DND-41 (cell line): Measurements from ENCODE around the gene SLC23A2.
"Not testable (repeated sequence)": the region's sequence is repeated elsewhere in the genome, so short reads cannot be mapped to it uniquely, and the experiment has no call there.

ENCODE experiments used
- ATAC-seq: fragments of 200-7000 bp; cut with Tn5 transposase; 3 replicates; pipeline ENCODE4 v1.9.1; 2021; ENCODE audit warnings: low read depth; ENCODE audit not compliant: insufficient read depth
- DNase-seq: peaks from one replicate; pipeline ENCODE4 v3.0.0-alpha.2; 2020
- H2AFZ ChIP-seq: 2 replicates; pipeline ENCODE4 v1.6.0; 2012; ENCODE audit warnings: low read depth, low read length
- H3K27ac ChIP-seq: 2 replicates; pipeline ENCODE4 v1.5.1; 2012; ENCODE audit warnings: low read length, inconsistent platforms
- H3K27me3 ChIP-seq: fragments of 200-600 bp; sonication (generic); 2 replicates; pipeline ENCODE4 v1.6.0; 2012; ENCODE audit warnings: low read length, mild to moderate bottlenecking, inconsistent platforms; ENCODE audit not compliant: insufficient read depth, poor library complexity
- H3K36me3 ChIP-seq: 2 replicates; pipeline ENCODE4 v1.5.1; 2012; ENCODE audit warnings: low read length, inconsistent platforms; ENCODE audit not compliant: insufficient read depth
- H3K4me1 ChIP-seq: 2 replicates; pipeline ENCODE4 v1.5.1; 2012; ENCODE audit warnings: mild to moderate bottlenecking, low read length; ENCODE audit not compliant: insufficient read depth
- H3K4me2 ChIP-seq: 2 replicates; pipeline ENCODE4 v1.6.0; 2012; ENCODE audit warnings: mild to moderate bottlenecking, moderate library complexity, low read length, inconsistent platforms; ENCODE audit not compliant: insufficient read depth
- H3K4me3 ChIP-seq, 2 experiments: fragments of 200-600 bp in 1 of 2; shearing (Covaris generic) in 1 of 2; 2 replicates each; pipeline ENCODE4 v1.5.1; 2012 to 2016; ENCODE audit warnings: inconsistent platforms in 2 of 2, low read length in 2 of 2, mild to moderate bottlenecking in 2 of 2, low read depth in 1 of 2, moderate library complexity in 1 of 2
- H3K79me2 ChIP-seq: 2 replicates; pipeline ENCODE4 v1.6.0; 2012; ENCODE audit warnings: low read length, inconsistent platforms; ENCODE audit not compliant: insufficient read depth
- H3K9ac ChIP-seq: 2 replicates; pipeline ENCODE4 v1.6.0; 2012; ENCODE audit warnings: low read depth, mild to moderate bottlenecking, inconsistent platforms, low read length, moderate library complexity
- H3K9me3 ChIP-seq: 2 replicates; pipeline ENCODE4 v1.5.1; 2012; ENCODE audit warnings: low read length, moderate library complexity, mild to moderate bottlenecking, inconsistent platforms; ENCODE audit not compliant: insufficient read depth, severe bottlenecking
- H4K20me1 ChIP-seq: 2 replicates; pipeline ENCODE4 v1.6.0; 2012; ENCODE audit warnings: low read length; ENCODE audit not compliant: insufficient read depth
- CTCF ChIP-seq: IDR thresholded peaks from 2 replicates; pipeline ENCODE4 v1.5.1; 2012; ENCODE audit warnings: borderline replicate concordance, low read length, moderate library complexity, mild to moderate bottlenecking; ENCODE audit not compliant: poor library complexity, severe bottlenecking; ENCODE audit errors: extremely low read depth
- EZH2 ChIP-seq: IDR thresholded peaks from 3 replicates; pipeline ENCODE4 v1.6.1; 2012; ENCODE audit warnings: borderline replicate concordance, low read depth, mild to moderate bottlenecking, moderate library complexity, low read length, inconsistent platforms; ENCODE audit not compliant: severe bottlenecking

SLC23A2 gene

GRCh38 chr20:5031206-5031557, 29.9 kb upstream of the SLC23A2 start:
- Histone ChIP-seq H3K9ac (no peak overlapping the region), H3K79me2 (no peaks in the 10 kb centered on the region), H2AFZ (no peak overlapping the region), H3K4me1 (no peaks in the 10 kb centered on the region), H3K36me3 (no peaks in the 10 kb centered on the region), H3K4me3 (no peak overlapping the region), H3K27ac (no peak overlapping the region), H3K9me3 (no peaks in the 10 kb centered on the region), H3K27me3 (no peaks in the 10 kb centered on the region), H4K20me1 (no peaks in the 10 kb centered on the region), H3K4me2 (no peak overlapping the region)
- ATAC-seq (no peak), DNase-seq (no peak)
- TF ChIP-seq EZH2 (no peak), CTCF (no peak)

- no peaks in the 10 kb centered on the region for H4K20me1 ChIP-seq
- TF ChIP-seq CTCF (no peak), EZH2 (no peak)
- H3K27ac ChIP-seq = no peak overlapping the region
- H3K4me3 ChIP-seq = no peak overlapping the region
- no peak overlapping the region for H2AFZ ChIP-seq
- no peaks in the 10 kb centered on the region for H3K27me3 ChIP-seq
- no peak overlapping the region for H3K4me2 ChIP-seq
- H3K4me1 ChIP-seq = no peaks in the 10 kb centered on the region
- no peaks in the 10 kb centered on the region for H3K9me3 ChIP-seq
- no peaks in the 10 kb centered on the region for H3K79me2 ChIP-seq
- no peak overlapping the region for H3K9ac ChIP-seq
- ATAC-seq = no peak
- DNase-seq = no peak
- H3K36me3 ChIP-seq = no peaks in the 10 kb centered on the region
These were observed 29.3 kb upstream of the SLC23A2 start for GRCh38 chr20:5030348-5031205.

- DNase-seq, H3K79me2 ChIP-seq, H3K4me1 ChIP-seq, H3K9me3 ChIP-seq, H3K27ac ChIP-seq, H3K4me3 ChIP-seq, ATAC-seq, H3K4me2 ChIP-seq, H3K36me3 ChIP-seq, H4K20me1 ChIP-seq, H3K9ac ChIP-seq, H2AFZ ChIP-seq, H3K27me3 ChIP-seq: not testable (repeated sequence)
These were observed 27.1 kb upstream of the SLC23A2 start for GRCh38 chr20:5028258-5029059.

GRCh38 chr20:5024982-5025381, 23.7 kb upstream of the SLC23A2 start:
- DNase-seq (no peak), ATAC-seq (no peak)
- Histone ChIP-seq H3K27me3 (no peaks in the 10 kb centered on the region), H2AFZ (no peak overlapping the region), H3K9me3 (no peaks in the 10 kb centered on the region), H3K79me2 (no peaks in the 10 kb centered on the region), H3K27ac (no peak overlapping the region), H3K4me1 (no peaks in the 10 kb centered on the region), H3K36me3 (no peaks in the 10 kb centered on the region), H3K4me3 (no peak overlapping the region), H3K9ac (no peak overlapping the region), H3K4me2 (no peak overlapping the region), H4K20me1 (no peaks in the 10 kb centered on the region)
- TF ChIP-seq EZH2 (no peak), CTCF (no peak)
